ACC112 (cell line): ENCODE data around the gene TRIM2.

Experiments
- H2AFZ ChIP-seq: fragments of 200-600 bp; sonication (generic); one replicate; pipeline ENCODE4 v1.6.0; 2017; ENCODE audit warnings: antibody characterized with exemption, low read length; ENCODE audit not compliant: unreplicated experiment
- H3K27ac ChIP-seq: fragments of 200-600 bp; sonication (generic); 2 replicates; pipeline ENCODE4 v1.5.1; 2014; ENCODE audit warnings: low read depth, mild to moderate bottlenecking, antibody characterized with exemption, low read length, moderate library complexity
- H3K27me3 ChIP-seq: fragments of 200-600 bp; sonication (generic); 2 replicates; pipeline ENCODE4 v1.6.1; 2014; ENCODE audit warnings: mild to moderate bottlenecking, antibody characterized with exemption, low read length, moderate library complexity, mixed read lengths; ENCODE audit not compliant: insufficient read depth
- H3K36me3 ChIP-seq: fragments of 200-600 bp; sonication (generic); 2 replicates; pipeline ENCODE4 v1.6.1; 2016; ENCODE audit warnings: mild to moderate bottlenecking, antibody characterized with exemption, low read length, moderate library complexity, mixed read lengths; ENCODE audit not compliant: insufficient read depth
- H3K4me1 ChIP-seq: fragments of 200-600 bp; sonication (generic); one replicate; pipeline ENCODE4 v1.6.1; 2016; ENCODE audit warnings: low read length, mixed read lengths; ENCODE audit not compliant: insufficient read depth, unreplicated experiment, control insufficient read depth
- H3K4me3 ChIP-seq: fragments of 200-600 bp; sonication (generic); 2 replicates; pipeline ENCODE4 v1.5.1; 2014; ENCODE audit warnings: mild to moderate bottlenecking, low read depth, low read length
- H3K79me2 ChIP-seq: fragments of 200-600 bp; sonication (generic); one replicate; pipeline ENCODE4 v1.6.0; 2016; ENCODE audit warnings: low read length; ENCODE audit not compliant: control insufficient read depth, unreplicated experiment, insufficient read depth

TRIM2 gene

GRCh38 chr4:153169776-153170175 lies 34.5 kb upstream of the TRIM2 start:
- H3K4me3 ChIP-seq: no peak overlapping the region
- no peaks in the 10 kb centered on the region for H3K36me3 ChIP-seq
- H3K27me3 ChIP-seq: peaks cover 46% of the 10 kb centered on the region
- H3K27ac ChIP-seq: no peak overlapping the region
- H2AFZ ChIP-seq: no peak overlapping the region
- peaks cover 6% of the 10 kb centered on the region for H3K4me1 ChIP-seq
- H3K79me2 ChIP-seq: no peaks in the 10 kb centered on the region

DNA sequence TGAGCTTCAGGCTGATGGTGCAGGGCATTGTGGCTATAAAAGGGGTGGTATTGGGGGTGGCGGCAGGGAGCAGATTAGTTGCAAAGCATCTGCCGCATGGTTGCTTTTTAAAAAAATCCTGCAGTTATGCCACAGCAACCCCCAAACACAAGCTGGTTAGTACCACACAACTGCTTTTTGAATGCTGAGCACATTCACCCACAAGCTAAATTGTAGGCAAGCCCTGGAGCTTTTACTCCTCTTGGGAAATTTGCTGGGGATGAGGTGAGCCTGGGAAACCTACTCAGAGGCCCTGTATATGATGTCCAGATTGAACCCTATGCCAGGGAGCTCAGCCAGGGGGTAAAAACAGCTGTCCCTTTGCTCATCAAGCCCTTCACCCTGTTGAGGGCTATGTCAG lies 33.8 kb upstream of the TRIM2 start:
- Histone ChIP-seq H3K36me3 (no peaks in the 10 kb centered on the region), H3K4me3 (no peak overlapping the region), H3K27me3 (peaks cover 41% of the 10 kb centered on the region), H2AFZ (no peak overlapping the region), H3K27ac (no peak overlapping the region), H3K4me1 (peaks cover 6% of the 10 kb centered on the region), H3K79me2 (no peaks in the 10 kb centered on the region)

GRCh38 chr4:153174821-153175567 lies 29.2 kb upstream of the TRIM2 start:
- H2AFZ ChIP-seq: no peak overlapping the region
- no peaks in the 10 kb centered on the region for H3K4me1 ChIP-seq
- no peaks in the 10 kb centered on the region for H3K36me3 ChIP-seq
- H3K27ac ChIP-seq: no peak overlapping the region
- no peak overlapping the region for H3K4me3 ChIP-seq
- peaks cover 5% of the 10 kb centered on the region for H3K27me3 ChIP-seq
- H3K79me2 ChIP-seq: no peaks in the 10 kb centered on the region

- H3K79me2 ChIP-seq: no peaks in the 10 kb centered on the region
- H3K27me3 ChIP-seq: no peaks in the 10 kb centered on the region
- no peak overlapping the region for H2AFZ ChIP-seq
- no peak overlapping the region for H3K4me3 ChIP-seq
- H3K4me1 ChIP-seq: peaks cover 3% of the 10 kb centered on the region
- H3K36me3 ChIP-seq: no peaks in the 10 kb centered on the region
- H3K27ac ChIP-seq: no peak overlapping the region
Measured at GRCh38 chr4:153176938-153177337, 27.3 kb upstream of the TRIM2 start.

DNA sequence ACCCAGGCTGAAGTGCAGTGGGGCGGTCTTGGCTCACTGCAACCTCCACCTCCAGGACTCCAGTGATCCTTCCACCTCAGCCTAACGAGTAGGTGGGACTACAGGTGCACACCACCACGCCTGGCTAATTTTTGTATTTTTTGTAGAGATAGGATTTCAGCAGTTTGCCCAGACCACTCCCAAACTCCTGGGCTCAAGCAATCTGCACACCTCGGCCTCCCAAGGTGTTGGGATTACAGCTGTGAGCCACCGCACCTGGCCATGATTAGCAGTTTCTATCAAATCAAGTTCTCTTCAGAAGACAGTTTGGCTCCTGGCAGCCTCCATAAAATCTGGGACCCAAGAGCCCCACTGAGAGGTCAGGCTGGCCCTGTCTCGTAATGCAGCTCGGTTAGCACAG lies 26.4 kb upstream of the TRIM2 start:
- H3K27me3 ChIP-seq: no peaks in the 10 kb centered on the region
- H3K79me2 ChIP-seq: no peaks in the 10 kb centered on the region
- H3K36me3 ChIP-seq: no peaks in the 10 kb centered on the region

GRCh38 chr4:153179100-153179499 lies 25.1 kb upstream of the TRIM2 start:
- peaks cover 3% of the 10 kb centered on the region for H3K4me1 ChIP-seq
- H3K4me3 ChIP-seq: no peak overlapping the region
- no peaks in the 10 kb centered on the region; the same call in 1 of the 2 replicates for H3K27me3 ChIP-seq
- no peak overlapping the region for H2AFZ ChIP-seq
- H3K36me3 ChIP-seq: no peaks in the 10 kb centered on the region
- no peak overlapping the region for H3K27ac ChIP-seq
- H3K79me2 ChIP-seq: no peaks in the 10 kb centered on the region

More for the DNA sequence above, 26.4 kb upstream of the TRIM2 start:
- Histone ChIP-seq H3K4me1 (peaks cover 3% of the 10 kb centered on the region), H2AFZ (no peak overlapping the region), H3K4me3 (no peak overlapping the region), H3K27ac (no peak overlapping the region)

GRCh38 chr4:153181293-153181692 lies 22.9 kb upstream of the TRIM2 start:
- no peaks in the 10 kb centered on the region for H3K79me2 ChIP-seq

GRCh38 chr4:153181700-153182099 lies 22.5 kb upstream of the TRIM2 start:
- peaks cover 3% of the 10 kb centered on the region for H3K4me1 ChIP-seq
- H2AFZ ChIP-seq: no peak overlapping the region
- H3K79me2 ChIP-seq: no peaks in the 10 kb centered on the region
- H3K4me3 ChIP-seq: no peak overlapping the region
- no peak overlapping the region for H3K27ac ChIP-seq
- peaks cover 6% of the 10 kb centered on the region; the same call in 1 of the 2 replicates for H3K27me3 ChIP-seq
- H3K36me3 ChIP-seq: no peaks in the 10 kb centered on the region

More at GRCh38 chr4:153181293-153181692, 22.9 kb upstream of the TRIM2 start:
- Histone ChIP-seq H3K27me3 (peaks cover 5% of the 10 kb centered on the region; the same call in 1 of the 2 replicates), H3K27ac (no peak overlapping the region), H3K36me3 (no peaks in the 10 kb centered on the region), H3K4me1 (peaks cover 3% of the 10 kb centered on the region), H2AFZ (no peak overlapping the region), H3K4me3 (no peak overlapping the region)

DNA sequence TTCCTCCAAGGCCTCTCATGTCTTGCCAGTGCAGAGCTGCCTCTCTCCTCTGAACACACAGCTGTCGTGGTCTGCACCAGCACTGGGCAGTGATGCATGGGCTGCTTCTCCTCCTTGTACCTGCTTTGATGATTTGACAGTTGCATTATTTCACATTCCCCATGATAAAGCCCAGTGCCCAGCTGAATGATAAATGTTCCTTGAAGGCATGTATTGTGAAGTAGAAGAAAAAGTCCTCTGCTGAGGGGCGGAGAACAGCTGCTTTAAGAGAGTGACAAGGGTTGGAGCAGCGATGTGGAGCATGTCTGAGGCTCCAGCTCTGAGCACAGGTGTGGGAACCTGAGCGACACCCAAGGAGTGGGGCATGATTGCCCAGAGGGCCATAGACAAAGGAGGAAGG lies 21.1 kb upstream of the TRIM2 start:
- H3K79me2 ChIP-seq: no peaks in the 10 kb centered on the region
- no peak overlapping the region for H3K27ac ChIP-seq
- peaks cover 13% of the 10 kb centered on the region; the same call in 1 of the 2 replicates for H3K27me3 ChIP-seq
- H3K4me3 ChIP-seq: no peak overlapping the region
- no peaks in the 10 kb centered on the region for H3K36me3 ChIP-seq
- H3K4me1 ChIP-seq: peaks cover 3% of the 10 kb centered on the region
- no peak overlapping the region for H2AFZ ChIP-seq

GRCh38 chr4:153185331-153185852 lies 18.9 kb upstream of the TRIM2 start:
- H3K27ac ChIP-seq: no peak overlapping the region

More at GRCh38 chr4:153185331-153185852, 18.9 kb upstream of the TRIM2 start:
- no peaks in the 10 kb centered on the region for H3K36me3 ChIP-seq
- peaks cover 3% of the 10 kb centered on the region for H3K4me1 ChIP-seq
- H3K4me3 ChIP-seq: no peak overlapping the region
- no peak overlapping the region for H2AFZ ChIP-seq
- H3K27me3 ChIP-seq: peaks cover 13% of the 10 kb centered on the region; the same call in 1 of the 2 replicates
- no peaks in the 10 kb centered on the region for H3K79me2 ChIP-seq
